ENCODE results near the gene ZNF641.

The ZNF641 gene

DNA sequence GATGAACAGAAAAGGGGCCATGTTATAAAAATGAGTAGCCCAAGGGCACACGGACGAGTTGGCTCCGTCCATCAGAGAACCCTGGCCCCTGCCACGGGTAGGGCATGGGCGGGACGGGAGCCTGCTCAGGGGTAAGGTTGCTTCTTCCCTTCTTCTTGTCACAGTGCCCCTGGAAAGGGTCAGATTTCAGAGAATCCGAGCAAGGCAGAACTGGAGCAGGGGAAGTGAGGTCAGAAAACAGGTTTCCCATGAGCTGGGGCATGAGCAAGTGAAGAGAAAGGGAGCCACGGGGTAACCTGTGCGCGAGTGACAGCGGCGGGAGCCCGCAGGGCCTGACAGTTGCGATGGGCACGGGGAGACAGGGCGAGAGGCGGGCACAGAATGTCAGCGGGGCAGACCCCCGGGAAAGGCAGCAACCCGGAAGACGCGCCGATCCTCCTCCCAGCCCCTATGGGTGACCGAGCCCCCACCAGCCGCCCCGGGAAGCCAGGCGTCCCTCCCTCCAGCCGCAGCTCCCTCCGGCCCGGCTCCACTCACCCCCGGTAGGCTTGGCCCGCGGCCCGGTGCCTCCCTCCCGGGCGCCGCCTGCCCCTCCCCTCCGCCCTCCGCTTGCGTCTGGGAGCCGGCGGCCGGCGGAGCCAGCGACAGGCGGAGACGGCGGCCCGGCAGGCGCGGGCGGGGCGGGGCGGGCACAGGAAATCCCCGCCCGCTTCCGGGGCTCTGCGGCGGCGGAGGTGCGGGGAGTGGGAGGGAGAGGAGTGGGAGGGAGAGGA, at the start of gene ZNF641:
TSS of gene ZNF641 (minus strand) at position 671 of the 773 bp plus-strand sequence. CDS start 2,829 bp downstream, outside the sequence.
- peak; percentile 88 for DNase-seq

DNA sequence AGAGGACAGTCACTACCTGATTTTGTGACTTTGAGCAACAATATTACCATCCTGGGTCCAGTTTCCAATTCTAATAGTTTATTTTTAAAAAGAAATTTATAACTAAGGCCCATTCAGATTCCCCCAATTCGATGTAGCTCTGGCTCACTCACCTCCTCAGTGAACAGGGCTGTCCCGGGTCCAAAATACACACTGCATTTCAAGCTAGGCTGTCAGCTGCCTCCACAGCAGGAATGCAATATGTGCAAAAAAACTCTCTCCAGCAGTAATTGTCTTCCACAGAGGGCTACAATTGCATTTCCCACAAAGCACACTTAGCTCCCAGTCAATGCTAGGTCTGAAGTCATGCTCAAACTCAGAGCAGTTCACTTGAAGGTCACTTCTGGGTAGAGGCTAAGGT, 39.3 kb upstream of the ZNF641 start:
- DNase-seq, result no peak

DNA sequence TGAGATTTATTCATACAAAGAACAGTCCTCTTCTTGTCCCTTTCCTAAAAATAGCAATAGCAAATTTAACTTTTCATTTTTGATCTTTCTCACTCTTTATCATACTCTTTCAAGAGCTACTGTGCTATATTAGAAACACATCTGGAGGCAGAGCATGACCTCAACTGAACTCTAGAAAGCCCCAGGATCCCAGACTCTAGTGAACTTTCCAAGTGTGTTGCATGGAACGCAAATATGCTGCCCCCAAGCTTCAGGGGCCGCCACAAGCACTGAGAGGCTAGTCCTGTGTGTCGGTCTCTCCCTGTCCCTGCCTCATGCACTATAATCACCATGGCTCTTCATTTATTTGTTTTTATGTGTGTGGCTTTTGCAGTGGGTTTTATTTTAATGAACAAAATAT, 38.7 kb upstream of the ZNF641 start:
- DNase-seq, result no peak

DNA sequence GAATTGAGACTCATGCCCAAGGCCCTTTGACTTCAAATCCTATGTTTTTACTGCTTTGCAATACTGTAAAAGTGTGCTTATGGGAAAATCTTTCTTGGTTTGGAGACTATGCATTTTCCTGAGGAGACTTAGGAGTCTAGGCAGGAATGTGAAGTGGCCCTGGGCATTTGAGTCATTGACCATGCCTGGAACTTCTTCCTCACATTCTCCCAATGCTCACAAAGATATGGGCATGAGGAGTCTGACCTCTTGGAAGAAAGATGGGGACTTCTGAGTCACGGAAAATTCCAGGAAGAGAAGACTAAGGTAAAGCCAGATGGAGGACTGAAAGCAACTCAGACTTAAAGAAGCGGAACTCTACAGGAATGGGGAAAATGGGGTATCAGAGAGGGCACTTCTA, 38.2 kb upstream of the ZNF641 start:
- DNase-seq, result no peak

DNA sequence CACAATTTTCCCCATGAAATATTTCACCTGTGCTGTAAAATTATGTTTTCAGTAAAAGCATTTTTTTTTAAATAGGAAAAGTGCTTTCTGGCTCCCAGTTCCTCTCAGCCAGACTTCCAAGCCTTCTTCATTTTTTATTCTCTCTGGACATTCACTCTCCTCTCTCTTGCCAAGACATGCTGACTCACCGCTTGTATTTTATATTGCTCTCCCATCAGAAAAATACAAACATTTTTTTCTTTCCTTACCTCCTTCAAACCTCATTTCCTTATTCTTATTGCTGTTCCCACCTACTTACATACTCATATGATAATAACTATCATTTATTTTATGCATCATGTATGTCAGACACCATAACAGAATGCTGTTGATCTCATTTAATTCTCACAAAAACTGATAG, 37.7 kb upstream of the ZNF641 start:
- no peak for DNase-seq

DNA sequence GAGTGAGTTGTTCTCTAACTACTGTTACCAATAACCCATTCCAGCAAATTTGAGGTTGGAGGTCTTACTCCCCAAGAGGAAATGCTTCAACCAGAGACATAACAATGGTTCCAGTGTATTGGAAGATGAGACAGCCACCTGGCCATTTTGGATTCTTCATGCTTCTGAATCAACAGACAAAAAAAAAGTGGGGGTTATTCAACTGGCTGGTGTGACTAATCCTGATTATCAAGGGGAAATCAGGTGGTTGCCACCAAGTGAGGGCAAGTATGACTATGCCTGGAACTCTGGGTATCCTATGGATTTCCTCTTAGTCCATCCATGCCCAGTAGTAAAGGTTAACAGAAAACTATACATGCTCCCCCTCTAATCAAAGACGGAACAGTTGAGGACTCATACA, 29.9 kb upstream of the ZNF641 start:
- no peak for DNase-seq

DNA sequence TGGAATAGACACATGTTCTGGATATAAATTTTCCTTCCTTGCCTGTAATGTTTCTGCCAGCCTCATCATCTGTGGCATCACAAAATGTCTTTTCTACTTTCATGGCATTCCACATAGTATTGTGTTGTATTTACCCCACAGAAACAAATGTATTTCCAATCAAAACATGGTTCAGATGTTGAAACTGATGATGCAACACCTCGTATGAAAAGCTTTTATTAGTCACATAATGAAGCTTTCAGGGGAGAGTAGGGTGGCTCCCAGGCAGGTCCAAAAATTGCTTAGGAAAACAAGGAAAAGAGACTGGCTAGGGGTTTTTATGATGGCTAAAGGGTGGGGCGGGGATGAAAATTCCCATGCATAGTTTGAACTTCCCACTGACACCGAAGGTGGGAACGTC, 29.1 kb upstream of the ZNF641 start:
- DNase-seq, result no peak

DNA sequence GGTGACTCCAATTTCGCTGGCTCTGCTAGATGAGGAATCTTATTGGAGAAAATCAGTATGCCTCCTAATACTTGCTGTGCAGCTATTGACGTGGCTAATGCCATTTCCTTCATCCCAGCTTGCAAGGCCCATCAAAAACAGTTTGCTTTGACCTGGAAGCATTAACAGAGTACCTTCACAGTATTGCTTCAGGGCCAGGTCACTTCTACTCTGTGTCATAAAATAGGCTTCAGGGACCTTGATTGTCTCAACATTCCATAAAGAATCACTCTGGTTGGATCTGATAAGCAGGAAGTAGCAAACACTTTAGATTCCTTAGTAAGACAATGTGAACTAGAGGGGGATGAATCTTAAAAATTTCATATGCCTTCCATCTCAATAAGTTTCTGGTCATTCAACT, 26.9 kb upstream of the ZNF641 start:
- no peak for DNase-seq

DNA sequence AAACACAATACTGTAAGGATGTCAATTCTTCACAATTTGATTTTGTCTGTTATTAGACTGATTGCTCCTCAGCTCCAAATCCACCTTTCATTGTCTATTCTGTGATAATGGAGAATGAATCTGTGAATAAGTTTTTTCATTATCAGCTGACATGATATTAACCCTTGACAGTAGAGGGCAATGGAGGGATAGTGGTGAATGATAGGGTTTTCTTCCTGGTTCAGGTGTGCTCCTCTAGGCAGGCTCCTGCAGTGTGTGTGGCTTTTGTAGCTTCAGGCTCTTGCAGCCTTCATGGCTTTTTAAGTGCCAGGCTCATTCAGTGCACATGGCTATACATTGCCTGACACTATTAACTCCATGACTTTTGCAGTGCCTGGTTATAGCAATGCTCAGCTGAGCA, 23.4 kb upstream of the ZNF641 start:
- no peak for DNase-seq

DNA sequence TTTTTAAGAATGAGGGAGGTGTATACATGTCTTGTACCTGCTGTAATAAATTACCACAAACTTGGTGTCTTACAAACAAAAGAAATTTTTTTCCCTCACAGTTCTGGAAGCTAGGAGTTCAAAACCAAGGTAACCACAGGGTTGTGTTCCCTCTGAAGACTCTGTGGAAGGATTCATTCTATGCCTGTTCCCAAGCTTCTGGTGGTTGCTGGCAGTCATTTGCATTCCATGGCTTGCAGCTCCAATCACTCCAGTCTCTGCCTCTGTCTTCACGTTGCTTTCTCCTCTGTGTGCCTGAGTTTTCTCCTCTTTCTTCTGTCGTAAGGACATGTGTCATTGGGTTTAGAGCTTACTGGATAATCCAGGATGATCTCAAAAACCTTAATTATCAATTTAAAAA, 15.4 kb upstream of the ZNF641 start:
- peak; percentile 85 for DNase-seq

DNA sequence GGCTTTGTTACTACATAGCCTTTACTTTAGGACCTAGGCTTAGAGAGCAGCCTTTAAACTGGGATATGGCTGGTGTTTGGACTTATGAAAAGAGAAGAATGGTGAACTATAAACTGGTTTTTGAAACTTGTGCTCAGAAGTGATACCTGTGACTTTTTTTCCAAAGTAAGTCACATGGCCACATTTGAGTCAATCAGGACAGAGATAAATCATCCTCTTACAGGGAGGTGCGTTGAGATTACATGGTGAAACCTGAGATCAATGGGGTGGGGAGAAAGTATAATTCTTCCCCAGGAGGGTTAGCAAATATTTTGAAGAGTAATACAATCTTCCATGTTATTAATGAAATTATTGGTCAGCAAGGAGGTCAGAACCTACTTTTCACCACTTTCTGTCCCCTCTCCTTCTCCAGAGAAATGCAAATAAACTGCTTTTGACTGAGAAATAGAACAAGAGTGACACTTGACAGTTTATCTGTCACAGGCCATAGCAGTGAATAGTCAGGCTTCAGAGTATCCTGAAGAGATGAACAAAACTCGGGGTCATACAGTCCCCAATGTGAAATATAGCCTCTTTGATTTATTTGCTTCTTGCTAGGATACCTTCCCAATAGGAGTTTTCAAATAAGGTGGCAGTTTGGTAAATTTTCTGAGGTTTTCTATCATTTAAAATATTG, 11.1 kb upstream of the ZNF641 start:
- DNase-seq, result no peak

DNA sequence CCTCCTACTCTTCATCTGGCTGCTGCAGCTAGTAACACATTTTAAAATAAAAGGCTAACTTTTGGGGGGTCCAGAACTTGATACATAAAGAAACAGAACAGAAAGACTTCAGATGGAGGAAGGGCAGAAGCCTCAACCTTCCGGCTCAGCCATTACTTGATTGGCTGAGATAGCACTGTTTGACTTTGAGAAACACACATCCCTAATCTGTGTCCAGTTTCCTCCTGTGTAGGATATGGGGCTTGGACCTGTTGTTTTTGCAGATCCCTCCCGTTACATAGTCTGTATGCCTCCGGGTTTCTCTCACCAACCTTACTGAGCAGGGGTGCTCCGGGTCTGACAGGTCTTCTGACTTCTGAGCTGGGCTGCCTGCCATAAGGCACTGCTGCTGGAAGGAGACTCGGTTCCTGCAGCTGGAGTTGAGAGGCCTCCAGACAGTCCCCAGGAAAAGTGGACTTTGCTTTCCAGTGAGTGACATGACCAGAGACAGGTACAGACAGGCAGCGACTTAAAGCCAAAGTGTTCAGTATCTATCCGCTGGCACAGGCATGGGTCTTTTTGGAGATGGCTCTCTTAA, 8.3 kb upstream of the ZNF641 start:
- DNase-seq, result no peak

DNA sequence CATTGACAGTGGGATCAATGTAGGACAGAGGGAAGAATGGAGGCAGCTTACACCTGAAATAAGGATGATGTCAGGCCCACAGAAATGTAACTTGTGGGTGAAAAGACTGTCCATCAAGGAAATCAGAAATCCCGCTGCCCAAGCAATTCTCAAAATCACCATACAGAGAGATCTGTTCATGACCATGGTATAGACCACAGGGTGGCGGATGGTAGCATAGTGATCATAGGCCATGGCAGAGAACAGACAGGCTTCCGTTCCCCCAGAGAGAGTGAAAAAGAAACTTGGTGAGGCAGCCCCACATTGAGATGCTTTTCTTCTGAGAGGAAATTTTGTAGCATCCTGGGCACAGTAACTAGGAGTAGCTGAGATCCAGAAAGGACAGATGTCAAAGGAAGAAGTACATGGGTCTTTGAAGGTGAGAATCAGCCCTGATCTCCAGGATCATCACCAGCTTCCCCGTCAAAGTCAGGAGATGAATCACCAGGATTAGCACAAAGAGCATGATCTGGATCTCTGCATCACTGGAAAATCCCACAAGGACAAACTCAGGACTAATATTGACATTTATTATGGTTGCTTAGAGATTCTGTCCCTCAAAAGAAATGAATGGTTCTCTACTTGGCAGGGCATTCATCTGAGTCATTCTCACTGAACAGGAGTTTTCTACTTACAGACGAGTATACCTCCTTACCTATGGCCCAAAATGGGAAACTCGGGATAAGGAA, 5.5 kb upstream of the ZNF641 start:
- DNase-seq, result peak; percentile 12

DNA sequence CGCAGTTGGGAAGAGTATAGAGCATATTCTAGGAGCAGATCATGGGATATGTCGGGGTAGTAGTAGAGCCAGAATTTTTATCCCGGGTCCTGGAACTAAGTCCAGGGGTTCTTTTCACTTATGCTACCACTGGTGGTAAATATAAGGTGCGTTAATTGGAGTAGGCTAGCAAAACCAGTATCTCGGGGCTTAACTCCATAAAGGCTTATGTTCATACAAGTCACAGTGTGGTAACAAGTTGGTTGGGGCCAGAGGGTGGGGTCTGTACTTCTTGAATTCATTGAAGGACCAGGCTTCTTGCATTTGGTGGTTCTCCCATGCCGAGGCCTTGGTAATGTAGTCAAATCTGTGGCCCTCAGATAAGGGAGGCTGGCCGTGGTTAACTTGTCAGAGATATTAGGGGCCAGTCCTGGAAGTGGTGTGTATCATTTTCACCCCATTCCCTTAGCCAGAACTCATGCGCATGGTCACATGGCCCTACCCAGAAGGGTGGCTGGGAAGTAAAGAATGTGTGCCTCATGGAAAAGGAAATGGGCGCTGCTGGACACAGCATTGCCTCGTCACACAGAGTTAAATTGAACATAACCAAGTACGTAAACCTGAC, 1.5 kb upstream of the ZNF641 start:
- no peak for DNase-seq

DNA sequence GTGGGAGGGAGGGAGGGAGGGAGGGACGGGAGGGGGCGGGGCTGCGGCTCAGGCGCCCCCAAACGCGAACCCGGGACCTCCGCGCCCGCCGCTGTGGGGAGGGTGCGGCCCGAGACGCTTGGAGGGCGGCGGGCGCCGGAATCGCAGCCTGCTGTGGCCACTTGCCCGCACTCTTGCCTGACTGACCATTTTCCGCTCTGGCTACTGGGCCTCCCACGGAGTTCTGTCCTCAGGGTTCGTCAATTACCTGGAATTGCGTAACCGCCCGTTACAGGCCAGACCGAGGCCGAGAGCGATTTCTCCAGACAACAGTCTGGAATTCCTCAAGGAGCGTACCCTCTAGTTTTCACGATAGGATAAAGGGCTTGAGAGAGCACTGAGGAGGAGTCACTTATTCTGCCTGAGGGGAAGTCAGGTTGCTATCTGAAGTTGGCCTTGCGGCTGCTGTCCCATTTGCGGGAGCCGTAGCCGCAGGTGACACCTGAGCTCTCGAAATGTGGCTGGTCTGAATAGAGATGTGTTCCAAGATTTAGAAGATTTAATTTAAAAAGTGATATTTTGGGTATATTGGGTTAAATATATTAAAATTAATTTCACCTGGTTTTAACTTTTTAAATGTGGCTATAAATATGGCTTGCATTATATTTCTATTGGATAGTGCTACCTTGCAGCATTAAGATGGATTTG, 446 bp upstream of the ZNF641 start:
- no peak for DNase-seq

DNA sequence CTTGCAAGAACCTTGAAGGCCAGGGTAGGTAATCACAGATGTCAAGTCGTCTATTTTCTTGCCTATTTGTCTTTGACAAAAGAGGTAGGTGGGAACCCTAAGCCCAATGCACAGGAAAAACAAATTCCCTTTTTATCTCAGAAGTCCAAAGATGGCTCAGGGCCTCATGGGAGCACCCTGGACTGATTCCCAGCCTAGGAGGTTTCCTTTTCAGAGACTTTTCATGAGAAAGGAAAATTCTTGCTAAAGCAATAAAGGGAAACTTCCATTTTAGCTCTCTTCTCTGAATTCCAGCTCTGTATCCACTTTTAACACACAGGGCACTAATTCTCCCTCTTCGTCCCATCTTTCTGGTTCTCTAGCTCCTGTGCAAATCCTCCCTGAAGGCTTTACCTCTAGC, 1.2 kb downstream of the ZNF641 start:
- no peak for DNase-seq

DNA sequence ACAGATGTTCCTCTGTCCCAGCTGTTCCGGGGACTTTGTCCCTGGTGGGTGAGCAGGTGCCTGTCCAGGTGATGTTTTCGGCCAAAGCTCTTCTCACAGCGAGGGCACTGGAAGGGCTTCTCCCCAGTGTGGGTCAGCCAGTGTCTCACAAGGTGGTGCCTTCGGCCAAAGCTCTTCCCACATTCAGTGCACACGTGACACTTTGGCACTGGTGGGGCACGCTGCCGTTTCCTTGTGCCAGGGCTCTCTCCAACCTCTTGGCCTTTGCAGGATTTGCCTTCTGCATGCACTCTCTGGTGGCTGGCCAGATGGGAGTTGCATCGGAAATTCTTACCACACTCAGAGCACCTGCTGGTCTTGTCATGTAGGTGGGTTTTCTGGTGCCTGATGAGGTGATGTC, 7.7 kb downstream of the ZNF641 start:
- DNase-seq, result no peak

DNA sequence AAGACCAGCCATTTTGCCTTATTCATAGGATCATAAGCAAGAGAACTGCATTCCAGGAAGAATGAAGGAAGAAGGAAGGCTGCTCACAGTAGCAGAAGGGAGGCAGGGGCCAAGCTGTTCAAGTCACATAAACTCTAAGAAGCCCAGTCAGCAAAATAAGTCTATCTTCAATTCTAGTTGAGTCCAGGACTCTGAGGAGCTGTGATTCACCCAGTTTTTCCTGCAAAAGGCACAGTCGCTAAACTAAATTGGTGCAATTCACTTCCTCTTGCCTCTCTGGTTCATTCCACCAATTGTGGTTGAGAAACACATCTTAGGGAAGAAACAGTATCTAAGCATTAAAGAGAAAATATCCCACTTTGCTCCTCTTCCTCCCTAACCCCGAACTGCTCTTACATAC, 9.8 kb downstream of the ZNF641 start:
- no peak for DNase-seq

DNA sequence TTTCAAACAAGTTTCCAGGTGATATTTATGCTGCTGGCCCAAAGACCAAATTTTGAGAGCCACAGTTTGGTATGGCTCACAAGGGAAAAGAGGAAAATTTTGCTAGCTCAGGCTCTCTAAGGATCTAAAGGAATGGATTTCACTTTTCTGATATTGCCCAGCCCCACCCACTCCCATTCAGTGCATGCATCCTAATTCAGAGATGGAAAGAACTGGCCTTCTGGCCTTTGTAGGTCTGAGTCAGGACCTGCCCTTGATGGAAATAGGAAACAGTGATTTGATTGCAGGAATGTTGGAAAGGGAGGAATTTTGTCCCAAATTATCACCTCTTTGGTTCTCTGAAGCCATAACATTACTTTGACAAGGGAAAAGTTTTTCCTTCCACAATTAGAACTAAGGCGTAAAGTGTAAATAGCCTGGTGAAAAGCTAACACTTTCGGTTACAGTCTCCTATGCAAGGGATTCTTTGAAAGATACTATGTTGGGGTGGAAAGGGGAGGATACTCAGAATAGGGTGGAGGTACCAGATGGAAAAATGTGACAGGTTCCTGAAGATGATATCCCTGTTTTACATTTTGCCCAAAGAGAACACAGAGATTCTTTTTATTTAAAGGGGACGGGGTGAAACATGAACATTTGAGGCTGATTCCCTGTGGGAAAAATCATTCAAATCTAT, 11.1 kb downstream of the ZNF641 start:
- DNase-seq, result no peak

DNA sequence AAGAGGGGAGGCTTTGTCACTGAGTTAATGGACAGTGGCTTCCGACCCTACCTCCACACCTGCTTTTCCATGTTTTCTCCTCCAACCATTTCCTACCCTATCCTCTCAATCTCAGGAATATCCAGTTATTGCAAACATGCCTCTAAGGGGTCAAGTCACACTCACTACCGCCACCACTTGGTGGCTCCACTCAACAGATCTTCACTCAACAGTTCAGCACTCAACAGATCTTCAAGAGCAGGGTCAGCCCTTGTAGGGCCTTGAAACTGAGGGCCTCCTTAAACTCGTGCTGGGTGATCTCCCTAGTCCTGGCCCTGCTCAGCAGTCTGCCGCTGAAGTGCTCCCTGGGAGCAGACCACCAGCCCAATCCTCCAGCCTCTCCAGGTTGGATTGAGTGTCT, 14.2 kb downstream of the ZNF641 start:
- DNase-seq, result peak; percentile 9

DNA sequence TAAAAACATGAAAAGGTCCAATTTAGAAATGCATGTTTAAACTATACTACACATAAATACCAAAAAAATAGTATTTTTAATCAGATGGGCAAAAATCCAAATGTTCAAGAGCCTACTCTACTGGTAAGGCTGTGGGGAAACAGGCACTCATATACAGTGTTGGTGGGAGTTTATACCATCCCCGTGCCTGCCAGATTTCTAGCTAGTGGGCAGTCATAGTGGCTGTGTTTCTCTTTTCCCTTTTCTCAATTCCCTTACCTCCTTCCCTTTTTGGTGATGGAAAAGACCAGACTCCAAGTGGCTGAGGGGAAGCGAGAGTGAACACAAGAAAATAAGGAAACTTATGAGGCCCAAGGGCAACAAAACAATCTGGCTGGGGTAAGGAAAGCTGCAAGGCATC, 14.7 kb downstream of the ZNF641 start:
- DNase-seq, result no peak

DNA sequence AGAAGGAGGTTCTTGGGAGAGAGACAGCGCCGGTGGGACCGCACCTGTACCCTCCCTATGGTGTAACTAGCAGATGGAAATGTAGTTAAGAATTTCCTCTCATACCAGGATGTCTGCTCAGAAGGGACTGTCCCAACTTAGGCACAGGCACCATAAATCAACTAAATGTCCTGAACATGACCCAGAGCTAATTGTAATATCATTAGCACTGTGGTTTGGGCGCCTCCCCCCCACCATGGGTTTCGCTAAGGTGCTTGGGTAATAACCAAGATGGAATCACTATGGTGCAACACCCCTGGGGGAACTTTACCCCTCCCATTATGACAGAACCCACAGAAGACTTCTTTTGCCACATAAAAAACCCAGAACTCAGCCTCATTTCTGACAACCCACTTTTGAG, 15.9 kb downstream of the ZNF641 start:
- no peak for DNase-seq
